ENCODE results near the gene DNTTIP2.
A peak's percentile ranks its signal among the peaks of the same experiment; 100 is the strongest.
"Not testable (repeated sequence)": the region's sequence is repeated elsewhere in the genome, so short reads cannot be mapped to it uniquely, and the experiment has no call there.

Gene DNTTIP2

DNA sequence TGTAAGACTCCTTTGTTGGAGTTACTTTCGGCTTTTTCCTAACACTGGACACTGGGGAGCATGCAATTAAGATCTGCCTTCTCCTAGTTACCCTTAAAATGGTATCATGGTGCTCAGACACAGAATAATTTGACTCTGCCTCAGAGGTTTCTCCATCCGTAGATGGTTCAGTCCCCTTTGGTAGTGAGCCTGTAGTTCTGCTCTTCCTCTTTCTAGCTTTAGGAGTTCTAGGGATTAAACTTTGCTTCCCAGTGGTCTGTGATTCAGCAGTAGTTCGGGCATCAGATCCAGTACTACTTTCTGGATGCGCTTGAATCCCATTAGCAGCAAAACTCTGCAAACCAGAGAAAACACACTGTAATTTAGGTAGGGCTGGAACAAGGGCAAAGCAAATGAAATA lies 1.5 kb downstream of the DNTTIP2 start:
- no peak for DNase-seq (ENCODE audit: low read depth, low spot score)

DNA sequence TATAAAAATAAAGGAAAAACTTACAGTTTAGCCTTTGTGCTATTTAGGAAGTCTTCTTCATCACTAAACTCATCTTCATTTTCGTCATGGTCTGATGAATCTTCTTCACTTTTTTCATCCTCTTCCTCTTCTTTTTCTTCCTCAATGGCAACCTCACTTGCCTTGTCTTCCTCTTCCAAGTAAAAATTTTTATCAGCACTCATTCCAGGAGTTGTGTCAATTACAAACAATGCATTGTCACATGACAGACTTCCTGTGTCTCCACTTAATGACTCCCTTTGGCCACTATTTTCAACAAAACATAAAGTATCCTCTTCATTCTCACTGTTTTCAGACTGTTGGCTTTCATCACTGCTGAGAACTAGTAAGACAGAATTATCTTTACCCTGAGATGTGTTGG lies 2.8 kb downstream of the DNTTIP2 start:
- no peak for DNase-seq (ENCODE audit: low read depth, low spot score)

DNA sequence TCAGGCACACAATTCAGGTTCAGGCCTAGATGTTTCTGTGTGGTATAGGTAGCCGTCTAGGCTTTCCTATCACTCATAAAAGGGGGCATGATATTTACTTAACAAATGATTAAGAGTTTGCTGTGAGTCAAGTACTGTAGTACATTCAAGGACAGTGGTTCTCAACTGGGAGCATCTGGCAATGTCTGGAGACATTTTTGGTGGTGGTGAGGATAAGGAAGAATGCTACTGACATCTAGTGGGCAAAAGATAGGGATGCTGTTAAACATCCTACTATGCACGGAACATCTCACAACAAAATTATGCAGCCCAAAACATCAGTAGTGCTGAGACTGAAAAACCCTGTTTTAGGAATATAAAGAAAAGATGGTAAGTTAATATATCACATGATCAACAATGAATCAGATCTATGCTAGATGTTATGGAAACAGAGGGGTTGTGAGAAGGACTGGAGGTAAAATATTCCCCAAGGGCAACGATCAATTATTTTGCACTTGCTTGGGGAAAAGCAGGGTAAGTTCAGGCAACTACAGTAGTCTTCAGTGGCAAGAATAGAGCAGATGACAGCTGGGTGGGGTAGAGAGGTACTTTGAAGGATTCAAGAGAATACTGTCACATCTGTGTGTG lies 4.9 kb downstream of the DNTTIP2 start:
- DNase-seq (ENCODE audit: low read depth, low spot score), result no peak

DNA sequence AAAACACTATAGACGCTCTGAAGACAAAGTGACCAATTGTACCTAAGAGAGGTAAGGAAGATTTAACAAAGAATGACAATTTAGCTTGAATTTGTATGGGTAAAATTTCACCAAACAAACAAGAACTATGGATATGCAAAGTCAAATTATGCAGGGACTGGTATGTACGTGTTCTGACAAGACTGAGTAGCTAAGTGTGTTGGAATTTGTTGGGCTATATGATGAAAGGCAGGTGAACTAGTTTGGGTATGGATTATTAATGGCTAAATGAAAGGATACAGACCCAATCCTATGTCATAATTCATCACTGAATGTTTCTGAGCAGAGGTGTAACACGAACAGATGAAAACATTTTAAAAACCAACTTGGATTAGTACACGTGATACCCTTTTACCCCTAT lies 7.6 kb downstream of the DNTTIP2 start:
- DNase-seq (ENCODE audit: low read depth, low spot score), result no peak

DNA sequence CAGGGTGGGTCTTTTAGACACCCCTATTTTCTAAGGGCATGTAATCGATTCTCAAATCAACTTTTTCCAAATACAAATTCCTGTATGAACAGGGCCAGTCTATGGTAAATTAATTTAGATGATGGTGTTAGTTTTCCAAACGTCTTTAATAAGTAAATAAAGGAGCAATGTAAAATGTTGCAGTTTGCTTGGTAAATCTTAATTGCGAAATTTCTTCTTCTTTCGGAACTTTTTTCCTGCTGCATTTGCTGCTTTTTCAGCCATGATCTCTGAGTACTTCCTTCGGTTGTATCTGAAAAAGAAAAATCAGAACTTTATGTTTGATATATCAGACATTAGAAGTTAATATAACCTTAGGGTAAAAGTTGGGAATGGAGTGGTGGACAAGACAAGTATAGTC lies 9.4 kb downstream of the DNTTIP2 start:
- DNase-seq (ENCODE audit: low read depth, low spot score), result no peak

DNA sequence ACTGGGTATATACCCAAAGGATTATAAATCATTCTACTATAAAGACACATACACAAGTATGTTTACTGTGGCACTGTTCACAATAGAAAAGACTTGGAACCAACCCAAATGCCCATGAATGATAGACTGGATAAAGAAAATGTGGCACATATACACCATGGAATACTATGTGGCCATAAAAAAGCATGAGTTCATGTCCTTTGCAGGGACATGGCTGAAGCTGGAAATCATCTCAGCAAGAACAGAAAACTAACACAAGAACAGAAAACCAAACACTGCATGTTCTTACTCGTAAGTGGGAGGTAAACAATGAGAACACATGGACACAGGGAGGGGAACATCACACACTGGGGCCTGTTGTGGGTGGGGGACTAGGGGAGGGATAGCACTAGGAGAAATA lies 10.5 kb downstream of the DNTTIP2 start:
- not testable (repeated sequence) for DNase-seq (ENCODE audit: low read depth, low spot score)

DNA sequence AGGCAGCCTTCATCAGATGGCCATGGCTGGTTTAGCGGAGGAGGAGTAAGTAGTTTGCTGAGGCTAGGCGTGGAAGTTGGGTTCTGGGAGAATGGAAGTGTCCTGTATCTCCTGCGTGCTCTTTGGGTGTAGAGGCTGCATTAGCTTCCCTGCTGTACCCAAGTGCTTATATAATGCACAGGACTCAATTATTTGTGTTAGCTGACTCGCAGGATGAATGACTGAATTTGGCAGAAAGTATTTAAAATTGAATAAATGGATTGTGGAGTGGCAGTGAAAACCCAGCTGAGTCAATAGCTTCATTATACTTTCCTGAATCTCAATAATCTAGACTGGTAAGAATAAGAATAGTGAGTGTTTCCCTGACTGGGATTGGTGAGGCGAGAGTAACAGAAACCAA lies 13.8 kb downstream of the DNTTIP2 start:
- DNase-seq (ENCODE audit: low read depth, low spot score), result no peak

DNA sequence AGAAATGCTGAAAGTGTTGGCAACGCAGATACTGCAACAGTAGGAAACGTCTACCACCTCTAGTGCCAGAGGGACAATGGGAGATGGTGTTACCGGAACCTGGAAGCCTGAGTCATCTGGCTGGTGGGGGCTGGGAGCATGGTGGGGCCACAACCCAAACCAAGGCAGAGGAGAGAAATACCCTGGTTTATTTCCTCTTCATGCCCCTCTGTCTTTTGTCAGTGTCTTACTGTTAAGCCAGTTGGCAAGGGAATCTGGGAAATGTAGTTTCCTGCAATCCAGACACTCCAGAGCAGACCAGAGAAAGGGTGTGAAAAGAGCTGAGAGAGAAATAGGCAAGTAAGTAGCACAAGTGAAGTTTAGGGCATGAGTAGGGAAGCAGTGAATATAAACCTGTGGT lies 14.8 kb downstream of the DNTTIP2 start:
- DNase-seq (ENCODE audit: low read depth, low spot score), result no peak

DNA sequence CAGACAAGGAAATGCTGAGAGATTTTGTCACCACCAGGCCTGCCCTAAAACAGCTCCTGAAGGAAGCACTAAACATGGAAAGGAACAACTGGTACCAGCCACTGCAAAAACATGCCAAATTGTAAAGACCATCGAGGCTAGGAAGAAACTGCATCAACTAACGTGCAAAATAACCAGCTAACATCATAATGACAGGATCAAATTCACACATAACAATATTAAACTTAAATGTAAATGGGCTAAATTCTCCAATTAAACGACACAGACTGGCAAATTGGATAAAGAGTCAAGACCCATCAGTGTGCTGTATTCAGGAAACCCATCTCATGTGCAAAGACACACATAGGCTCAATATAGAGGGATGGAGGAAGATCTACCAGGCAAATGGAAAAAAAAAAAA lies 21.4 kb downstream of the DNTTIP2 start:
- not testable (repeated sequence) for DNase-seq (ENCODE audit: low read depth, low spot score)

DNA sequence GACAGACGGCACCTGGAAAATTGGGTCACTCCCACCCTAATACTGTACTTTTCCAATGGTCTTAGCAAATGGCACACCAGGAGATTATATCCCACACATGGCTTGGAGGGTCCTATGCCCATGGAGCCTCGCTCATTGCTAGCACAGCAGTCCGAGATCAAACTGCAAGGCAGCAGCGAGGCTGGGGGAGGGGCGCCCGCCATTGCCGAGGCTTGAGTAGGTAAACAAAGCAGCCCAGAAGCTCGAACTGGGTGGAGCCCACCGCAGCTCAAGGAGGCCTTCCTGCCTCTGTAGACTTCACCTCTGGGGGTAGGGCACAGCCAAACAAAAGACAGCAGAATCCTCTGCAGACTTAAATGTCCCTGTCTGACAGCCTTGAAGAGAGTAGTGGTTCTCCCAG lies 23.0 kb downstream of the DNTTIP2 start:
- not testable (repeated sequence) for DNase-seq (ENCODE audit: low read depth, low spot score)

DNA sequence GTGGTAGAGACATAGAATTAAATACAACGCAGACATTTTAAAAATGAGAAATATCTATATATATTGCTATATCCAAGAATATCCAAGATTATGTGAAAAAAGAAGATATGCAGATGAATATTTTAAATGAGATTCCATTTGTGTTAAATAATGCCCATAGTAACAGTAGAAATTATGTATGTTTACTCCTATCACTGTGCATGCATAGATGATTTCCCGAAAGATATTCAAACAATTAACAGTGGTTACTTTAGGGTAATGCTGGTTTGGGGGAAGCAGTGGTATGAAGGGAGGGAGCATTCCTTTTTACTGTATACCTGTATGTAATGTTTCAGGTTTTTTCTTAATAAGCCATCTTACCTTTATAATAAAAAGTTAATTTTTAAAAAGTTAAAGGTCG lies 25.1 kb downstream of the DNTTIP2 start:
- DNase-seq (ENCODE audit: low read depth, low spot score), result no peak

DNA sequence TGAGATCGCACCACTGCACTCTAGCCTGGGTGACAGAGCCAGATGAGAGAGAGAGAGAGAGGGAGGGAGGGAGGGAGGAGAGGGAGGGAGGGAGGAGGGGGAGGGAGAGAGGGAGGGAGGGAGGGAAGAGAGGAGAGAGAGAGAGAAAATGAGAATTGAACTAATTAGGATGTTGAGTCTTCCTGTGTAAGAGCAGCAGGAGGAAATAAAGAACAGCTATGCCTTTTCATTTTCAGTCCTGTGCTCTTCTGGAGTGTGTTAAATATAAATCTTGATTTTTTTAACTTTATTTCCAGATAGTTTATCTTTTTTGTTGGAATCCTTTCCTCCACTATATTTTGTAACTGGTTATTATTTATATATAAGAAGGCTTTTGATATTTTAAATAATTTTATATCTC lies 27.1 kb downstream of the DNTTIP2 start:
- no peak for DNase-seq (ENCODE audit: low read depth, low spot score)

DNA sequence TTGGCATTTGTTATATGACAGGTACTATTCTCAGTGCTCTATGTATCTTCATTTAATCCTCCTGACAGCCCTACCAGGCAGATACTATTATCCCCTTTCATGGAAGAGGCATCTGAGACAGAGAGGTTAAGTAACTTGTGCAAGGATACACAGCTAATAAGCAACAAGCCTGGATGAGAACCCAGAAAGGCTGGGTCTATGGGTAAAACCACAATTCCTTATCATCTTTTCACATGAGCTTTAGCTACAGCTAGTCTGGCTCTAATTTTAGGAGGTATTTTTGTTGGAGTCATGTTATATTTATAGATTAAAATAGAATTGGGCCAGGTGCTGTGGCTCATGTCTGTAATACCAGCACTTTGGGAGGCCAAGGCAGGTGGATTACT lies 27.7 kb downstream of the DNTTIP2 start:
- DNase-seq (ENCODE audit: low read depth, low spot score), result no peak

DNA sequence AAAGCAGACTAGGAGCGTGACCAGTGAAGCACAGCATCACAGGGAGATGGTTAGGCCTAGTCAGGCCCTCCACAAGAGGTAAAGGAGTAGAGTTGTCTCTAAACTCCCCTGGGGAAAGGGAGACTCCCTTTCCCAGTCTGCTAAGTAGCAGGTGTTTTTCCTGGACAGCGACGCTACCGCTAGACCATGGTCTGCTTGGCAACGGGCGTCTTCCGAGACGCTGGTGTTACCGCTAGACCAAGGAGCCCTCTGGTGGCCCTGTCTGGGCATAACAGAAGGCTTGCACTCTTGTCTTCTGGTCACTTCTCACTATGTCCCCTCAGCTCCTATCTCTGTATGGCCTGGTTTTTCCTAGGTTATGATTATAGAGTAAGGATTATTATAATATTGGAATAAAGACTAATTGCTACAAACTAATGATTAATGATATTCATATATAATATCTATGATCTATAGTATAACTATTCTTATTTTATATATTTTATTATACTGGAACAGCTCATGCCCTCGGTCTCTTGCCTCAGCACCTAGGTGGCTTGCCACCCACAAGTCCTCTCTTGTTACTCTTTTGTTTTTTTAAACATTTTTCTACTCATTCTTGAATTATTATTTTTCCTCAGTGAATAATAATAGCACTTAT lies 28.2 kb downstream of the DNTTIP2 start:
- peak; percentile 17 for DNase-seq (ENCODE audit: low read depth, low spot score)

DNA sequence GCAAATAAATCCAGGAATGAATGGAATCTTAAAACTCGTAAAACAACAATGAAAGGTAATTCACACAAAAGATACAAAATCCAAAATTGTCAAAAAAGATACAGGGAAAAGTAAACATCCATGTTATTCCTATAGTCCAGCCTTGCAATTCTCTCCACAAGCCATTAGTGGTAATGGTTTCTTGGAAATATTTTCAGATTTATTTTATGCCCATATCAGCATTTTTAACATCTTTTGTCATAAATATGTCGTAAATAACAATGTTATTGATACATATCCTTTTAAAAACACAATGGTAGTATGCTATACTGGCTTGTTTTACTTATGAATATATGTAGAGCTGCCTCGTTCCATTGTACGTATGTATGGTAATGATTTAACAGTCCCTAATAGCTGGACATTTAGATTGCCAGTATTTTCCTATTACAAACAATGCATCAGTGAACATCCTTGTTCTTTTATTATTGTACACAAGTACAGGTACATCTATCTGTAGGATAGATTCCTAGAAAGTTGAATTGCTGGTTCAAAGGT lies 30.6 kb downstream of the DNTTIP2 start:
- no peak for DNase-seq (ENCODE audit: low read depth, low spot score)

DNA sequence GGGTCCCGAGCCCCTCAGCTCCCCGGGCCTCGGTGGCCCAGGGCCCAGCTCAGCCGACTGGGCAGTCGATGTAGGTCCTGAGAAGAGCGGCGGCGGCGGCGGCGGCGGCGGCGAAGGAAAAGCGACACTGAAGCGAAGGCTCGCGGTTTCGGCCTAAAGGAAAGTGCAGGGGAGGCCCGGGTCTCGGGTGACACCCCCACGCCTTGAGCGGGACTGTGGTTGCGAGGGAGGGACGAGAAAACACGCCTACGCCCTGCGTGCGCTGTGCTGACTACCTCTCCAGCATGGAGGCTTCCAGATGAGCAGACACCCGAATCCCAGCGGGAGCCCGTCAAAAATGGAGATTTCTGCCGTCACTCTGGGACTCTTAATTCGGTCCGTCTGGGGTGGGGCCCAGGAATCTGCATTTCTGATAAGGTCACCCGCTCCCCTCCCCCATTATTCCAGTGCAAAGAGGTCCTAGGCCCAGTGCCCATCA lies 31.2 kb downstream of the DNTTIP2 start:
- DNase-seq (ENCODE audit: low read depth, low spot score), result peak; percentile 22

DNA sequence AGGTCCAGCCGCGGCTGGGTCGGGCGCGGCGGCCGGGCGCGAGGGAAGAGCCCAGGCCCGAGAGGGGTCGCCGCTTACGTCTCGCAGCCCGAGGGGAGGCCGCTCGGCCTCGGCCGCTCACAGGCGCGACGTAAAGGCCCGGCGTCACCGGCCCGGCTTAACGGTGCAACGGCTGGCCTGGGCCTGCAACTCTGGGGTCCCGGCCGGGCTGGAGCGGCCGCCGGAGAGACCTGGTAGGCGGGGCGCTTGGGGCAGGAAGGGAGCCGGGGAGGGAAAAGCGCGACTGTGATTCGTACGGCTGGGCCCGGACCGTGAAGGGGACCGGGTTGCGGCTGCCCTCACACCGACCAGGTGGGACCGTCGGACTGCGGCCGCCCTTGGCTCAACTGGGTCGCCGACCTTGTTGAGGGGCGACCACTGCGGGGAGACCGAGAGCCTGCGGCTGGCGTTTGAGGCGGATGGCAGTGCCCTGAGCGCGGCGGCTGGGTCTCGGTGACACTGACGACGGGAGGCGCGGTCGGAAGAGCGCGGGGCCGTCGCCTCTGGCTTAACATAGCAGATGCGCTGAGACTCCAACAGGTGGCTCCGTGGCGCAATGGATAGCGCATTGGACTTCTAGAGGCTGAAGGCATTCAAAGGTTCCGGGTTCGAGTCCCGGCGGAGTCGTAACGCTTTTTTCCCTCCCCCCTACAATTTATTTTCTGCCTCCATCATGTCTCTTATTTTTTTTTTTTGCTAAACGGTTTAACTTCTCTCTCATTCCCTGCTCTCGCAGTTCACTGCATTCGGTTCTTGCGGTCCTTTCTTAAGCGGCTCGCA lies 31.8 kb downstream of the DNTTIP2 start:
- DNase-seq (ENCODE audit: low read depth, low spot score), result peak; percentile 71

DNA sequence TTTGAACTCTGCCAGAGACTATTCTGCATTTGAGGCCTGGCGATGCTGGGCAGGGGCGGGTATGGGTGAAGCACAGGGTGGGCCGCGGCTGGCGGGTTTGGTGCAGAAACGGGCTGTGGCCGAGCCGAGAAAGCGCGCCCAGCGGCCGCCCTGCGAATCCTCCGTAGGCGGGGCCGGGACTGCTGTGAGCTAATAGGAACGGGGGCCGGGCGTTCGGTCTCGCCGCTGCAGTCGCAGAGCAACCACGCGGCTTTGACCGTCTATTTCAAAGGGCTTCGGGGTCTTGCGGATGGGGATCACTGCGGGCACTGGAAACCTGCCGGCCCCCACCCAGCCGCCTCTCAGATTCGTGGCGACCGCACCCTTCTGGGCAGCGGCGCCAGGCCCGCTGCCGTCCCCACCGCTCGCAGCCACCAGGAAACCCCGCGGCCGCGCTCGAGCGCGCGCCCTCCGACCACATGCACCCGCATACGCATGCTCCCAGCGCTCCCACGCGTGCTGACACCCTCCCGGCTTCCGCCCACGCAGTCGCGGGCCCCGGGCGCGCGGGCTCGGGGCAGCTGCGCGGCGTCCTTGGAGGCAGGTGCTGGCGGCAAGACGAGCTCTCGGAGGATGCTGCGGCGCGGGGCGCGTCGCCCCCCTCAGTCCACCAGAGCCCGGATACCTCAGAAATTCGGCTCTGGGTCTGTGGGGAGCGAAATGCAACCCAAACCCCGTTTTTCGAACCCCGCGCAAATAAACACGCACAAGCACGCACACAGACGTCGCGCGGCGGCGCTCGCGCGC lies 32.6 kb downstream of the DNTTIP2 start:
- DNase-seq (ENCODE audit: low read depth, low spot score), result peak; percentile 68

DNA sequence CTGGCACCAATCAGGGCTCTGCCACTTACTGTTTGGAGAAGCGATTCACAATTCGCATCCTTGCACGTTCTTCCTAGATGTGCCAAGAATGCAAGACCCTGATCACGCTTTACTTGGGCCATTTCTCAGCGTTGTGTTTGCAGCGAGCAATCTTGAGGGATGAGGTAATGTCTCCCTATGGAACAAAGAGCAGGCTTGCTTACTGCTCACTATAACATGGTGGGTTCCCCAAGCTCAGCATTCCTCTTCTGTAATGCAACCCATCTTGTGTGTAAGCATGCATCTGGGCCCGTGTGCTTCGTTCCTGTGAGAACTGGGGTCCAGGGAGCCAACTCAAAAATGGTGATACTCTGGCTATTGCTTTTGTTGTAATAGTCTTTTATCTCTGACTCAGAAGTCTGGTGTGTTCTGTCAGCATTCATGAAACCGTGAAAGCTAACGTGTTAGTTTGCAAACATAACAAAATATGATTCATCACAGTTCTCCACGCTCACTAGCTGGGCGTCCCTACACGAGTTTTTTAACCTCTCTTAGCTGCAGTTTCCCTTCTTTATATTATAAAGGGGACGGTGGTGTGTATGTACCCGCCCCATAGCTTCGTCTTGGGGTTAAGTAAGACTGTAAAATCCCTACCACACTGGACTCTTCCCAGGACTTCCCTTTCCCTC lies 33.3 kb downstream of the DNTTIP2 start:
- DNase-seq (ENCODE audit: low read depth, low spot score), result no peak

DNA sequence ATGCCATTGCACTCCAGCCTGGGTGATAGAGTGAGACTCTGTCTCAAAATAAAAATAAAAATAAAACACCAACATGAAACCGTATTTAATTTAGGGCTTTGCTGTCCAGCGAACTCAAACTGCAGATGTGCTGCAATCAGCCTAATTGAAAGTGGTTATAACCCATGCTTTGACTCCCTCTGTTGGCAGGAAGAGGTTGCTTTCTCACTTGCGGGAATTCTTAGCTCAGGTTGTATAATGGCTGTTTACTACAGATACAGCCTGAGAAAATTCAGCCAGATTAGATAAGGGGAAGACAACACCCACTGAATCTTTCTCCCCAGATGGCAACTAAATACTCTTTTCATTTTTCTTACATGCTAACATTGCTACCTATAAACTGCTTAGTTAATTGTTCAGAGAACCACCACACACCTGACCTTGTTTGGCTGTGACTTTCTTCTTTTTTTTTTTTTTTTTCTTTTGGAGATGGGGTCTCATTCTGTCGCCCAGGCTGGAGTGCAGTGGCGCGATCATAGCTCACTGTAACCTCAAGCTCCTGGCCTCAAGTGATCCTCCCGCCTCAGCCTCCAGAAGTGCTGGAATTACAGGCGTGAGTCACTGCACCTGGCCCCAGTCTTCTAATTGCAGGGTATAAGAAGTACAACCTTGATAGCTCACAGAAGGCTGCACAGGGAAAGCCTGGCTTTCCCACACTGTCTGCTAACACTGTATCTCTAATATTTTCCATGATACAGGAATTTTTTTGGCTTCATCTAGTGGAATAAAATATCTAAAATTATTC lies 34.6 kb downstream of the DNTTIP2 start:
- no peak for DNase-seq (ENCODE audit: low read depth, low spot score)
